Measurements from ENCODE around the gene U2SURP.
A peak's percentile ranks its signal among the peaks of the same experiment; 100 is the strongest.
"Not testable (repeated sequence)": the region's sequence is repeated elsewhere in the genome, so short reads cannot be mapped to it uniquely, and the experiment has no call there.

The U2SURP gene

DNA sequence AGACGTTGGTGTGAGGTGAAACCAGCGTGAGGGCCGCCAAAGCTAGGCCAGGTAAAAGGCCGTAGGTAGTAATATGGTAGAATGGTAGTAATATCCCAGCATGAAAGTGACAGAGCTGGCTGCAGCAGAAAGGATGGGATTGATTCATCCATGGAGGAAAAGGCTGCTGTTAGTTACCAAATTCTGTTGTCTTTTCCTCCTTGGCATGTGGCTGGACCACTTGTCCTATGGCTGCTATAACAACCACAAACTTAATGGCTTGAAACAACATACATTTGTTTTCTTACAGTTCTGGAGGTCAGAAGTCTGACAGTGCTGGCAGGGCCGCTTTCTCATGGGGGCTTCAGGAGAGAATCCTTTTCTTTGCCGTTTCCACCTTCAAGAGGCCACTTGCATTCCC is 70.4 kb downstream of the U2SURP start:
- DNase-seq (ENCODE audit: low spot score): no peak

GRCh38 chr3:143072298-143073020 is 71.1 kb downstream of the U2SURP start:
- DNase-seq (ENCODE audit: low spot score): not testable (repeated sequence)

DNA sequence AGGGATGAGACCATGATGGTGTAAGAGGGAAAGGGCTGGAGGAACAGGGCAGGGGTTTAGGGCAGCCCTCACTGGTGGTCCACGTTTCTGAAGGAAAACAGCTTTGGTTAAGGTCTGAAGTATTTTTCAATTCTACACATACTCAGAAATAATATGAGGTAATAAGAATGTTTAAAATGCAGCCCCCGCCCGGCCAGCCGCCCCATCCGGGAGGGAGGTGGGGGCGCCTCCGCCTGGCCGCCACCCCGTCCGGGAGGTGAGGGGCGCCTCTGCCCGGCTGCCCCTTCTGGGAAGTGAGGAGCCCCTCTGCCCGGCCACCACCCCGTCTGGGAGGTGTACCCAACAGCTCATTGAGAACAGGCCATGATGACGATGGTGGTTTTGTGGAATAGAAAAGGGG is 72.2 kb downstream of the U2SURP start:
- not testable (repeated sequence) for DNase-seq (ENCODE audit: low spot score)

GRCh38 chr3:143073983-143074382 is 72.6 kb downstream of the U2SURP start:
- not testable (repeated sequence) for DNase-seq (ENCODE audit: low spot score)

DNA sequence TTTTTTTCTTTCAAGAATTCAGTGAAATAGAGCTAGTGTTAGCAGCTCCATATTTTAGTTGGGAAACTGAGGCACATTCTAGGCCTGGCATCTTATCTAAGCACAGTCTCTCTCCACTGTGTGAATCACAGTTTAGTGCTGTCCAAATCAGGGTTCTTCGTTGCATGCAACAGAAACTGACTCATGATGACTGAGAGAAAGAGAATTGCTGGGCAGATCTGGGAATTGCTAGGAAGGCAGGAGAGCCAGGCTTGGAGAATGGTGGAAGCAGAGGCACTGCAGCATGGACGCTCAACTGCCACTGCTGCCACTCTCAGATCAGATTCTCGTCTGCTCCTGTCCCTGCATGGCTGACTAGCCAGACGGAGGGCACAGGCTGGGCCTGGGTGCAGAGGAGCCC is 77.5 kb downstream of the U2SURP start:
- DNase-seq (ENCODE audit: low spot score): no peak

DNA sequence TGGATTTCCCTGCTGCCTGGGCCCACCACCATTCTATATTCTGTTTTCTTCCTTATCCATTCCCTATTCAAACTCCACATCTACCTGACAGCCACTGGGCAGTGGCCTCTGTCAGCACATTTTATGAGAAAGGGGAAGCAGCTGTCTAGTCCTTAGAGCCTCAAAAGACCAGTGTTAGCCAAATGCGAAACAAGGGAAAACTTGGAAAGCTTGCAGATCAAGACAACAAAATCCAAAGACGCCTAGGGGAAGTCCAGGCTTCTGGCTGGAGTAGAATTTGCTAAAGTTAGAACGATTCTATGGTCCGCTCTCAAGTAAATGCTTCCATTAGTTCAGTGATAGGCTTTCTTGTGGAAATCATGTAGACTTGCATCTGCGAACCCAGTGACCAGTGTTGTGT is 78.8 kb downstream of the U2SURP start:
- no peak for DNase-seq (ENCODE audit: low spot score)

- DNase-seq (ENCODE audit: low spot score): no peak
These were observed 80.0 kb downstream of the U2SURP start for GRCh38 chr3:143081365-143081764.

- DNase-seq (ENCODE audit: low spot score): peak; percentile 7
These were observed 80.7 kb downstream of the U2SURP start for GRCh38 chr3:143081844-143082778.

- no peak for DNase-seq (ENCODE audit: low spot score)
These were observed 82.4 kb downstream of the U2SURP start for GRCh38 chr3:143083781-143084180.

DNA sequence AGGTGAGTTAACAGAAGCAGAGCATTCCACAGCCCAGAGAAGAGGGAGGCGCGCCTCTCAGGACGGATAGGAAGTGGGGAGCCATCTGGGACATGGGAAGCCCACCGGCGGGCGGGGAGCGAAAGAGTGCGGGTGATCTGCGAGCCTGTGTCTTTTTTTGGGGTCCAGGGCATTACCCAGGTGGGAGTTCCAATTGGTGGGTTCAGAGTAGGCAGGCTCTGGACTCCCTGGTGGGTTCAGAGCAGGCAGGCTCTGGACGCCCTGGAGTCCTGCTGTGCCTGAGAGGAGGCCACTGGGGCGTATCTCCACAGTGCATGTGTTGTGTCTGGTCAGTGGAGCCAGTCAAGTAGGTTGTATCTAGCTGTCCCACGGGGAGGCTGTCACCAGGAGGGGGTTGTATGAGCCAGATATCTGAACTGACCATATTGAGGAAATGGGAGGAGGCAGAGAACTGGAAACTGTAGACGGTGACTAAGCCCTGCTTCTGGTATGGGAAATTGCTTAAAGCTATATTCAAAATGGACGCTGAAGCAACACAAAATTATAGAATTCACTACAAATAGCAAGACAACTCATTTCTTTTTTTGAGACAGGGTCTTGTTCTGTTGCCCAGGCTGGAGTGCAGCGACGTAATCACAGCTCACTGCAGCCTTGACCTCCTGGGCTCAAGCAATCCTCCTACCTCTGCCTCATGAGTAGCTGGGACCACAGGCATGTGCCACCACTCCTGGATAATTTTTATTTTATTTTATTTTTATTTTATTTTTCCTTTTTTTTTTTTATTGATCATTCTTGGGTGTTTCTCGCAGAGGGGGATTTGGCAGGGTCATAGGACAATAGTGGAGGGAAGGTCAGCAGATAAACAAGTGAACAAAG is 83.7 kb downstream of the U2SURP start:
- no peak for DNase-seq (ENCODE audit: low spot score)

DNA sequence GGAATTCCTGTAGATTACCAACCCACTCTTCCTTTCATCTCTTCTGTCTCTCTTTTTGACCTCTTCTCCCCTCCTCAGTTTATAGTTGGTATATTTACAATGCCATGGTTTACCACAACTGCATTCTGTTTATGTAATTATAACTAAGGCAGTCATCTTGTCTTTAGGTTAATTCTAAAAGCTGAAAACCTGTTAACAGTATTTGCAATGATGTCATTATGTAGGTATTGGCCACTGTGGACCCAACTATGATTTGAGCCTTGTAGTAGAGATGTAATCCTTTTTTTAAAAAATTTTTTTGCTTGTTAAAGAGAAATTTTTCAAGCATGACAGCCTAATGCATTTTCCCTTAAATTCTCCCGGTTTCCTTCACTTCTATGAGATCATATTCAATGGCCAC is 87.5 kb downstream of the U2SURP start:
- no peak for DNase-seq (ENCODE audit: low spot score)

GRCh38 chr3:143089965-143090364 is 88.6 kb downstream of the U2SURP start:
- DNase-seq (ENCODE audit: low spot score): no peak

GRCh38 chr3:143090486-143090885 is 89.1 kb downstream of the U2SURP start:
- DNase-seq (ENCODE audit: low spot score): peak; percentile 19

GRCh38 chr3:143090976-143091837 is 89.8 kb downstream of the U2SURP start:
- DNase-seq (ENCODE audit: low spot score): no peak

DNA sequence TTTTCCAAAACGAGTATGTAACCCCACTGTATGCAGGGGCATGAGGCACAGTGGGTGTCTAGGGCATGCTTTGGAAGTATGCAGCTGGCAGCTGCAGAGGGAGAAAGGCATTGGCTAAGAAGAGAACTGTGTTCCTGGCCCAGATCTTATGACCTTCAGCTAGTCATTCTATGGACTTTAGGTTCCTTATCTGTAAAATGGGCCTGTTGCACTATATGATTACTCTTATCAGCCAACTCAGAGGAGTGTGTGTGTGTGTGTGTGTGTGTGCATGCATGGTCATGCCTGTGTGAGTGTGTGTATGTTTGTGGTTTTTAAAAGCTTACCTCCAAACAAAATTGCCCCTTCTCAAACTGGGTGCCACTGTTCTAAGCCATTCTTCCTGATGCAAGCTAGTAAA is 90.8 kb downstream of the U2SURP start:
- no peak for DNase-seq (ENCODE audit: low spot score)

GRCh38 chr3:143095813-143096212 is 94.4 kb downstream of the U2SURP start:
- DNase-seq (ENCODE audit: low spot score): no peak

GRCh38 chr3:143098032-143098764 is 96.8 kb downstream of the U2SURP start:
- DNase-seq (ENCODE audit: low spot score): no peak

- no peak for DNase-seq (ENCODE audit: low spot score)
These were observed 97.8 kb downstream of the U2SURP start for GRCh38 chr3:143099210-143099609.

DNA sequence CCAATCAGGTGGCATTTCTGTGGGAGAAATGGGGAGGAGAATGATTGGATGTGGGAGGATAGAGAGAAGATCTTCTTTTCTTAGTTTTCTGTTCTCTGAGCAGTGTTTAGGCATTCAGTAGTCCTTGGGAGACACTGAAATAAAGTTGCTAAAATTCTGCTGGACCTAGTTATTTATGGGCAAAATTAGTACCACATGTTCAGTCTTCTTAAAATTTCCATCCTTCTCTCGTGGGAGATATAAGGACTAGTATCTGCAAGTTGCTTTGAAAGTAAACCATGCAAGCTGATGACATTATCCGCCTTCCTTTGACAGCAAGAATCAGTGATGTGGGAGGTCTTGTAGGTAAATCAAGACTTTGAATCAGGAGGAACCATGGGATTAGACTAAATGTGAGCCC is 98.3 kb downstream of the U2SURP start:
- DNase-seq (ENCODE audit: low spot score): no peak

DNA sequence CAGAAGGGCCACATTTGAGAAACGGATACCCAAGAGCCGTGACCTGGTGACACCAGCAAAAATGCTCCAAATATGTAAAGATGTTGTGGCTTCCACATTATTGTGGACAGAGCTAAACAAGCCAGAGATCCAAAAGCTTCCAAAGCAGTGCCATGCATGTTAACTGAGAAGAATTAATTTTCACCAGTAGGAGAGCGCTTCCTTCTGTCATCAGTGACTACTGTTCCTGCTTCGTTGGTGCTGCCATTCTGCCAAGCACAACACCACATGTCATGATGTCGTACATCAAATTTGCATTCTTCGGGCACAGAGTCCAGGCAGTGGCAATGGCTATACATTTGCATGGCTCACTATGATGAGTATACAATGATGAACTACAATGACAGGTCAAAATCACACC is 99.1 kb downstream of the U2SURP start:
- no peak for DNase-seq (ENCODE audit: low spot score)

All from globus pallidus (tissue), 1 donor.